ENCODE results near the gene CST9L.

- TF ChIP-seq, protein P1, sequence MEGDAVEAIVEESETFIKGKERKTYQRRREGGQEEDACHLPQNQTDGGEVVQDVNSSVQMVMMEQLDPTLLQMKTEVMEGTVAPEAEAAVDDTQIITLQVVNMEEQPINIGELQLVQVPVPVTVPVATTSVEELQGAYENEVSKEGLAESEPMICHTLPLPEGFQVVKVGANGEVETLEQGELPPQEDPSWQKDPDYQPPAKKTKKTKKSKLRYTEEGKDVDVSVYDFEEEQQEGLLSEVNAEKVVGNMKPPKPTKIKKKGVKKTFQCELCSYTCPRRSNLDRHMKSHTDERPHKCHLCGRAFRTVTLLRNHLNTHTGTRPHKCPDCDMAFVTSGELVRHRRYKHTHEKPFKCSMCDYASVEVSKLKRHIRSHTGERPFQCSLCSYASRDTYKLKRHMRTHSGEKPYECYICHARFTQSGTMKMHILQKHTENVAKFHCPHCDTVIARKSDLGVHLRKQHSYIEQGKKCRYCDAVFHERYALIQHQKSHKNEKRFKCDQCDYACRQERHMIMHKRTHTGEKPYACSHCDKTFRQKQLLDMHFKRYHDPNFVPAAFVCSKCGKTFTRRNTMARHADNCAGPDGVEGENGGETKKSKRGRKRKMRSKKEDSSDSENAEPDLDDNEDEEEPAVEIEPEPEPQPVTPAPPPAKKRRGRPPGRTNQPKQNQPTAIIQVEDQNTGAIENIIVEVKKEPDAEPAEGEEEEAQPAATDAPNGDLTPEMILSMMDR (IDR thresholded peaks at IDR 0.05), result no peak
- TF ChIP-seq POLR2A (IDR thresholded peaks at IDR 0.05; ENCODE audit: low read length), result no peak
- TF ChIP-seq MAZ (IDR thresholded peaks at IDR 0.05; ENCODE audit: borderline replicate concordance, low read depth, low read length), result no peak
- TF ChIP-seq NFE2L2 (conservative IDR thresholded peaks at IDR 0.05; ENCODE audit: low read length), result no peak
These were observed 13.9 kb downstream of the CST9L start for GRCh38 chr20:23554401-23554800.

Measured in A549 (cell line).